ENCODE data around the gene DLX4.

DNA sequence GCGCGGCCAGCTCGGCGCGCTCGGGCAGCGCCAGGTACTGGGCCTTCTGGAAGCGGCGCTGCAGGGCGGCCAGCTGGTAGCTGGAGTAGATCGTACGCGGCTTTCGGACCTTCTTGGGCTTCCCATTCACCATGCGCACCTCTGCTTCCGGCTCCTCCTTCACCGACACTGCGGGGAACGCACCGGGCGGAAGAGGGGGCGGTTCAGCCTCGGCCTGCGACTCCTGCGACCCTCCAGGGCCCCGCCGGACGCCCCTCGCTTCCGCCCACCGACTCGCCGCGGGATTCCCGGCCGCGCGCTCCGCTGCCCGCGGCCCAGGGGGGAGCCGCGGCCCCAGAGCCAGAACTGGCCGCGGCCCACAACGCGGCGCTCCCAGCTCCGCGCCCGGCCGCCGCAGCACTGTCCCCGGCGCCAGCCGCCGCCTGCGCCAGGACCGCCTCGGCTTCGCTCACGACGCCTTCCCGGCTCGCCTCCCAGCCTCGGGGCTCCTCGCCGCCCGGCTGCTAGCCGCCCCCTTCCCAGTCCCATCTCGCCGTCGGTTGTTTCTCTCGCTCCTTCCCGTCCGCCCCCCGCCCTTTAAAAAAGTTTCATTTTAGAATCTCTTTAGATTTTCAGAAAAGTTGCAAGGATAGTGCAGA lies 24.6 kb downstream of the DLX4 start:
- TF ChIP-seq EZH2phosphoT487 (IDR thresholded peaks at IDR 0.05; ENCODE audit: insufficient read depth, low read depth): no peak
- no peak for TF ChIP-seq EZH2 (IDR thresholded peaks at IDR 0.05; ENCODE audit: insufficient read depth, poor library complexity, severe bottlenecking)
